Posterior vena cava (tissue), 2 donors: ENCODE measurements around the gene POLR1G. TPM values are rescaled to one million over a fixed set of nuclear protein-coding genes. Genes with fewer than 3 reads are reported as not detected.

Experiments used
- microRNA-seq, 2 donors: library from miRNA; unstranded; fragments of <30 nt; microRNA quantifications; one replicate each; pipeline ENCODE4 v1.2.0, GENCODE V29; 2020 to 2021; ENCODE audit warnings: borderline microRNAs expressed in 2 of 2
- total RNA-seq, 2 donors: library from RNA; stranded (reverse); fragmentation: NEBNext Ultra II Directional; extraction: Animal tissue kit (Norgen Biotek cat#: 25700); gene quantifications; one replicate each; pipeline ENCODE4 v1.2.1, GENCODE V29; 2021
- donor health status: DM: yes; HTN: yes; CAD: no.
- donor health status: DM: yes; HTN: yes; CAD: no.

POLR1G gene
- total RNA-seq, 2 donors from 2014 or later: 4.2 to 4.8 TPM

Small RNA genes within 50 kb of the gene (microRNA-seq; reads per million reads assigned to microRNA genes)
- gene MIR6088: 0 reads per million in 2 donors

Other genes with a start within 250 kb of the POLR1G start
- not detected for gene NKPD1, start 245.7 kb upstream of the POLR1G start, total RNA-seq
- gene TRAPPC6A, start 228.4 kb upstream of the POLR1G start, total RNA-seq: 1 to 10 TPM; 6.5 to 7.7 TPM
- gene BLOC1S3, start 227.9 kb upstream of the POLR1G start, total RNA-seq: 10 to 100 TPM in 1 of 2 donors, 1 to 10 TPM in 1; 8.7 to 11.2 TPM
- gene EXOC3L2, start 161.2 kb upstream of the POLR1G start, total RNA-seq: 1 to 10 TPM; 2.9 to 3.6 TPM
- gene MARK4, start 155.4 kb upstream of the POLR1G start, total RNA-seq: 10 to 100 TPM; 26.7 to 31.5 TPM
- gene CKM, start 83.8 kb upstream of the POLR1G start, total RNA-seq: under 1 TPM in 1 of 2 donors, not detected in 1; 0.14 TPM
- under 1 TPM in 1 of 2 donors, not detected in 1; 0.37 TPM for gene KLC3, start 65.9 kb upstream of the POLR1G start, total RNA-seq
- 10 to 100 TPM; 13.6 to 14.1 TPM for gene ERCC2, start 36.1 kb upstream of the POLR1G start, total RNA-seq
- gene PPP1R13L, start 1.6 kb upstream of the POLR1G start, total RNA-seq: 10 to 100 TPM; 20.1 to 31.2 TPM
- gene ERCC1, start 17.3 kb downstream of the POLR1G start, total RNA-seq: 10 to 100 TPM; 65.0 to 68.4 TPM
- gene FOSB, start 61.4 kb downstream of the POLR1G start, total RNA-seq: 10 to 100 TPM; 33.2 to 73.0 TPM
- 10 to 100 TPM in 1 of 2 donors, 1 to 10 TPM in 1; 9.4 to 14.5 TPM for gene RTN2, start 90.4 kb downstream of the POLR1G start, total RNA-seq
- 1 to 10 TPM in 1 of 2 donors, under 1 TPM in 1; 0.67 to 1.9 TPM for gene PPM1N, start 91.8 kb downstream of the POLR1G start, total RNA-seq
- 100 to 1,000 TPM; 159 to 204 TPM for gene VASP, start 100.8 kb downstream of the POLR1G start, total RNA-seq
- gene OPA3, start 178.2 kb downstream of the POLR1G start, total RNA-seq: 10 to 100 TPM in 1 of 2 donors, 1 to 10 TPM in 1; 9.8 to 11.3 TPM
- gene GPR4, start 195.6 kb downstream of the POLR1G start, total RNA-seq: 10 to 100 TPM in 1 of 2 donors, 1 to 10 TPM in 1; 5.1 to 11.1 TPM
- 10 to 100 TPM; 20.7 to 26.7 TPM for gene EML2, start 232.8 kb downstream of the POLR1G start, total RNA-seq